Loucy (cell line): ENCODE measurements around the gene MFN2.

Experiments
- H2AFZ ChIP-seq: fragments of 200-600 bp; sonication (generic); 2 replicates; pipeline ENCODE4 v1.6.0; 2016; ENCODE audit warnings: antibody characterized with exemption, mild to moderate bottlenecking, low read length, moderate library complexity
- H3F3A ChIP-seq: fragments of 200-600 bp; 2 replicates; pipeline ENCODE4 v1.6.0; 2016; ENCODE audit warnings: antibody characterized with exemption, low read depth, mild to moderate bottlenecking
- H3K27me3 ChIP-seq: fragments of 200-600 bp; sonication (generic); 2 replicates; pipeline ENCODE4 v1.6.1; 2014; ENCODE audit warnings: low read length, mild to moderate bottlenecking; ENCODE audit not compliant: insufficient read depth, poor library complexity, severe bottlenecking
- H3K36me3 ChIP-seq: fragments of 200-600 bp; sonication (generic); 2 replicates; pipeline ENCODE4 v1.6.1; 2016; ENCODE audit warnings: low read length; ENCODE audit not compliant: insufficient read depth
- H3K4me1 ChIP-seq: fragments of 200-600 bp; sonication (generic); 2 replicates; pipeline ENCODE4 v1.5.1; 2014; ENCODE audit warnings: low read length, mild to moderate bottlenecking; ENCODE audit not compliant: insufficient read depth, poor library complexity, severe bottlenecking
- H3K4me2 ChIP-seq: fragments of 200-600 bp; sonication (generic); 2 replicates; pipeline ENCODE4 v1.6.0; 2014; ENCODE audit warnings: antibody characterized with exemption, low read length, low read depth, mild to moderate bottlenecking; ENCODE audit not compliant: poor library complexity, severe bottlenecking
- H3K4me3 ChIP-seq: fragments of 200-600 bp; sonication (generic); 2 replicates; pipeline ENCODE4 v1.5.1; 2014; ENCODE audit warnings: low read length, mild to moderate bottlenecking, mixed read lengths; ENCODE audit not compliant: poor library complexity, severe bottlenecking
- H3K79me2 ChIP-seq: fragments of 200-600 bp; sonication (generic); 2 replicates; pipeline ENCODE4 v1.6.1; 2014; ENCODE audit warnings: low read length; ENCODE audit not compliant: insufficient read depth
- H3K9ac ChIP-seq: fragments of 200-600 bp; sonication (generic); 2 replicates; pipeline ENCODE4 v1.6.0; 2014; ENCODE audit warnings: mild to moderate bottlenecking, low read depth, low read length, moderate library complexity; ENCODE audit not compliant: poor library complexity, severe bottlenecking
- H3K9me2 ChIP-seq: fragments of 200-600 bp; sonication (generic); replicated peaks from 2 replicates; pipeline ENCODE4 v1.6.1; 2016; ENCODE audit warnings: low read depth, low read length, mixed read lengths
- H3K9me3 ChIP-seq: fragments of 200-600 bp; sonication (generic); 2 replicates; pipeline ENCODE4 v1.6.1; 2014; ENCODE audit warnings: mild to moderate bottlenecking, antibody characterized with exemption, low read length, low read depth; ENCODE audit not compliant: insufficient read depth
- H4K20me1 ChIP-seq: fragments of 200-600 bp; sonication (generic); 2 replicates; pipeline ENCODE4 v1.6.0; 2014; ENCODE audit warnings: antibody characterized with exemption, low read length, mild to moderate bottlenecking; ENCODE audit not compliant: insufficient read depth, poor library complexity, severe bottlenecking
- CTCF ChIP-seq: fragments of 200-600 bp; sonication (generic); conservative IDR thresholded peaks from 2 replicates; pipeline ENCODE4 v1.5.1; 2014; ENCODE audit warnings: mild to moderate bottlenecking, antibody characterized with exemption, low read length
- EZH2phosphoT487 ChIP-seq: fragments of 200-600 bp; IDR thresholded peaks from 2 replicates; pipeline ENCODE4 v1.6.1; 2018; ENCODE audit warnings: antibody characterized with exemption, mild to moderate bottlenecking, moderate library complexity, borderline replicate concordance

MFN2 gene

GRCh38 chr1:11957897-11958296 is 22.3 kb upstream of the MFN2 start:
- H3K9me3 ChIP-seq = no peaks in the 10 kb centered on the region
- peaks cover 6% of the 10 kb centered on the region; the same call in 1 of the 2 replicates for H3K36me3 ChIP-seq
- no peak overlapping the region for H3K4me2 ChIP-seq
- H3F3A ChIP-seq = no peaks in the 10 kb centered on the region
- TF ChIP-seq CTCF (no peak), EZH2phosphoT487 (no peak)
- no peaks in the 10 kb centered on the region for H3K27me3 ChIP-seq
- no peaks in the 10 kb centered on the region for H4K20me1 ChIP-seq
- H2AFZ ChIP-seq = no peak overlapping the region
- no peak overlapping the region for H3K4me3 ChIP-seq
- no peaks in the 10 kb centered on the region for H3K4me1 ChIP-seq
- H3K79me2 ChIP-seq = no peaks in the 10 kb centered on the region
- H3K9me2 ChIP-seq = no peaks in the 10 kb centered on the region
- H3K9ac ChIP-seq = no peak overlapping the region

- Histone ChIP-seq H3K4me2 (no peak overlapping the region), H3K9me2 (no peaks in the 10 kb centered on the region), H3K9me3 (no peaks in the 10 kb centered on the region), H4K20me1 (no peaks in the 10 kb centered on the region), H3K9ac (no peak overlapping the region), H3K4me3 (no peak overlapping the region), H2AFZ (no peak overlapping the region), H3K79me2 (no peaks in the 10 kb centered on the region), H3K36me3 (peaks cover 22% of the 10 kb centered on the region; the same call in 1 of the 2 replicates), H3K4me1 (no peaks in the 10 kb centered on the region), H3K27me3 (no peaks in the 10 kb centered on the region), H3F3A (no peaks in the 10 kb centered on the region)
- TF ChIP-seq CTCF (no peak), EZH2phosphoT487 (no peak)
These were observed 20.0 kb upstream of the MFN2 start for GRCh38 chr1:11960276-11960675.

- no peaks in the 10 kb centered on the region for H3K4me1 ChIP-seq
- no peak overlapping the region for H3K4me2 ChIP-seq
- H4K20me1 ChIP-seq = no peaks in the 10 kb centered on the region
- H3K9me2 ChIP-seq = no peaks in the 10 kb centered on the region
- no peak overlapping the region for H2AFZ ChIP-seq
- no peaks in the 10 kb centered on the region for H3K9me3 ChIP-seq
- no peaks in the 10 kb centered on the region for H3F3A ChIP-seq
- H3K79me2 ChIP-seq = no peaks in the 10 kb centered on the region
- TF ChIP-seq EZH2phosphoT487 (no peak), CTCF (no peak)
- peaks cover 26% of the 10 kb centered on the region; the same call in 1 of the 2 replicates for H3K36me3 ChIP-seq
- no peaks in the 10 kb centered on the region for H3K27me3 ChIP-seq
- H3K4me3 ChIP-seq = no peak overlapping the region
- no peak overlapping the region for H3K9ac ChIP-seq
These were observed 19.5 kb upstream of the MFN2 start for GRCh38 chr1:11960715-11961114.
